Measurements from ENCODE around the gene CAPRIN1.
"Not testable (repeated sequence)": the region's sequence is repeated elsewhere in the genome, so short reads cannot be mapped to it uniquely, and the experiment has no call there.

Gene CAPRIN1

GRCh38 chr11:34050581-34051348, 766 bp upstream of the CAPRIN1 start:
- DNase-seq: peak; percentile 63

- DNase-seq: peak; percentile 92
Measured at GRCh38 chr11:34052036-34052607, 591 bp downstream of the CAPRIN1 start.

- peak; percentile 5 for DNase-seq
Measured at GRCh38 chr11:34052608-34053160, 1.2 kb downstream of the CAPRIN1 start.

GRCh38 chr11:34053161-34053686, 1.7 kb downstream of the CAPRIN1 start:
- DNase-seq: peak; percentile 80

- DNase-seq: not testable (repeated sequence)
Measured at GRCh38 chr11:34054351-34054750, 2.8 kb downstream of the CAPRIN1 start.

GRCh38 chr11:34055218-34056000, 3.9 kb downstream of the CAPRIN1 start:
- no peak for DNase-seq

- DNase-seq: no peak
Measured at GRCh38 chr11:34056672-34057071, 5.1 kb downstream of the CAPRIN1 start.

- DNase-seq: no peak
Measured at GRCh38 chr11:34063061-34063795, 11.7 kb downstream of the CAPRIN1 start.

- no peak for DNase-seq
Measured at GRCh38 chr11:34064291-34064690, 12.8 kb downstream of the CAPRIN1 start.

GRCh38 chr11:34065505-34066203, 14.1 kb downstream of the CAPRIN1 start:
- DNase-seq: no peak

- not testable (repeated sequence) for DNase-seq
Measured at GRCh38 chr11:34066766-34067165, 15.2 kb downstream of the CAPRIN1 start.

GRCh38 chr11:34067383-34068065, 16.0 kb downstream of the CAPRIN1 start:
- no peak for DNase-seq

- DNase-seq: no peak
Measured at GRCh38 chr11:34068111-34068510, 16.6 kb downstream of the CAPRIN1 start.

GRCh38 chr11:34071306-34071705, 19.8 kb downstream of the CAPRIN1 start:
- not testable (repeated sequence) for DNase-seq

- no peak for DNase-seq
Measured at GRCh38 chr11:34072041-34072440, 20.5 kb downstream of the CAPRIN1 start.

- no peak for DNase-seq
Measured at GRCh38 chr11:34072832-34073231, 21.3 kb downstream of the CAPRIN1 start.

GRCh38 chr11:34074391-34074790, 22.9 kb downstream of the CAPRIN1 start:
- no peak for DNase-seq

GRCh38 chr11:34075178-34075820, 23.8 kb downstream of the CAPRIN1 start:
- DNase-seq: peak; percentile 52

GRCh38 chr11:34080609-34081008, 29.1 kb downstream of the CAPRIN1 start:
- DNase-seq: no peak

GRCh38 chr11:34084637-34085036, 33.1 kb downstream of the CAPRIN1 start:
- DNase-seq: no peak

All from fibroblast of skin of abdomen (primary cell).